HG02970 (cell line): ENCODE results near the gene MFSD6.
"Not testable (repeated sequence)": the region's sequence is repeated elsewhere in the genome, so short reads cannot be mapped to it uniquely, and the experiment has no call there.

ENCODE experiments used
- ATAC-seq: cut with Tn5 transposase; IDR thresholded peaks from one replicate; pipeline ENCODE4 v1.9.1; 2021; ENCODE audit warnings: mild to moderate bottlenecking, moderate library complexity, moderate number of reproducible peaks; ENCODE audit not compliant: unreplicated experiment, low FRiP score

MFSD6 gene

GRCh38 chr2:190490502-190490901, 82.3 kb downstream of the MFSD6 start:
- ATAC-seq: no peak

- no peak for ATAC-seq
These were observed 84.9 kb downstream of the MFSD6 start for GRCh38 chr2:190493095-190493494.

- not testable (repeated sequence) for ATAC-seq
These were observed 86.6 kb downstream of the MFSD6 start for GRCh38 chr2:190494600-190495227.

- no peak for ATAC-seq
These were observed 89.3 kb downstream of the MFSD6 start for GRCh38 chr2:190497428-190497827.

GRCh38 chr2:190499273-190499672, 91.1 kb downstream of the MFSD6 start:
- ATAC-seq: no peak

- ATAC-seq: no peak
These were observed 91.9 kb downstream of the MFSD6 start for GRCh38 chr2:190500054-190500502.

- ATAC-seq: no peak
These were observed 93.1 kb downstream of the MFSD6 start for GRCh38 chr2:190501231-190501630.

GRCh38 chr2:190501702-190502407, 93.7 kb downstream of the MFSD6 start:
- ATAC-seq: no peak

GRCh38 chr2:190503088-190503487, 94.9 kb downstream of the MFSD6 start:
- no peak for ATAC-seq

GRCh38 chr2:190504912-190505311, 96.8 kb downstream of the MFSD6 start:
- no peak for ATAC-seq

GRCh38 chr2:190505696-190506095, 97.5 kb downstream of the MFSD6 start:
- no peak for ATAC-seq

GRCh38 chr2:190506666-190507065, 98.5 kb downstream of the MFSD6 start:
- no peak for ATAC-seq

- ATAC-seq: no peak
These were observed 99.0 kb downstream of the MFSD6 start for GRCh38 chr2:190507135-190507534.

GRCh38 chr2:190509895-190510294, 101.7 kb downstream of the MFSD6 start:
- ATAC-seq: not testable (repeated sequence)

- no peak for ATAC-seq
These were observed 102.9 kb downstream of the MFSD6 start for GRCh38 chr2:190511104-190511503.

- no peak for ATAC-seq
These were observed 104.5 kb downstream of the MFSD6 start for GRCh38 chr2:190512539-190513095.

- ATAC-seq: no peak
These were observed 105.7 kb downstream of the MFSD6 start for GRCh38 chr2:190513877-190514276.

- ATAC-seq: no peak
These were observed 106.5 kb downstream of the MFSD6 start for GRCh38 chr2:190514676-190515075.

GRCh38 chr2:190515687-190516086, 107.5 kb downstream of the MFSD6 start:
- no peak for ATAC-seq

GRCh38 chr2:190517468-190517867, 109.3 kb downstream of the MFSD6 start:
- no peak for ATAC-seq

GRCh38 chr2:190519975-190520767, 112.0 kb downstream of the MFSD6 start:
- no peak for ATAC-seq
